ENCODE results near the gene ACTN4. TPM values are rescaled to one million over a fixed set of nuclear protein-coding genes. Genes with fewer than 3 reads are reported as not detected.
A peak's percentile ranks its signal among the peaks of the same experiment; 100 is the strongest.

ACTN4 gene
- total RNA-seq, 1 donor, result 280 TPM

DNA sequence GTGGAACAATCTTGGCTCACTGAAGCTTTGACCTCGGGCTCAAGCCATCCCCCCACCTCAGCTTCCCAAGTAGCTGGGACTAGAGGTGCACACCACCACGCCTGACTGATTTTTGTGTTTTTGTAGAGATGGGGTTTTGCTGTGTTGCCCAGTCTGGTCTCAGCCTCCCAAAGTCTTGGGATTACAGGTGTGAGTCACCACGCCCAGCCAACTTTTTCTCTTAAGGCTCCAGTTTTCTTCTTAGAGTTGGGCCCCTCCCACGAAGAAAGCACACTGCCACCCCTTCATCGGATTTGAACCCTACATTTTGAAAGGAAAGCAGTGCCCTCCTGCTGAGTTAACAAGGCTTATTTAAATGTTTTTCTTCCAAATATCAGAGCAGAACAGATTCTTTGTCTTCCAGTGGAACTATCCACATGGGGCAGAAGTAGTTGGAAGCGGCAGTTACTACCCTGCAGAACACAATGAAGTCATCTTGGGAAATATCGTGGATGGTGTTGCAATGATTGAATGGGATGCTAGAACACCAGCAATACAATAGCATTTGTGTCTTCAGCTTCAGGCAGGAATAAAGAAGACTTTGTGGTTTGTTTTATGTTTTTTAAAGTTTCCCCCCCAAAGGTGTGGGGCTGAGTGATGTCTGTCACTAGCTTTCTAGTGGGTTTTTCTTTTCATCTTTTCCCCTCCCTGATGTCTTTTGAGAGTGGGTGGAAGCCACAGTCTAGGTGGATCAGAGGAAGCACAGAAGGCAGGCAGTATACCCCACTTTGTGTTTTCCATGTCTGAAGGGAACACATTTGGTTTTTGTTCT is 8.9 kb downstream of the ACTN4 start:
- peak; percentile 83 for DNase-seq (ENCODE audit: low read depth)
- no peak overlapping the region for H3K4me3 ChIP-seq (ENCODE audit: low read depth, low read length)
- TF ChIP-seq, protein P1, sequence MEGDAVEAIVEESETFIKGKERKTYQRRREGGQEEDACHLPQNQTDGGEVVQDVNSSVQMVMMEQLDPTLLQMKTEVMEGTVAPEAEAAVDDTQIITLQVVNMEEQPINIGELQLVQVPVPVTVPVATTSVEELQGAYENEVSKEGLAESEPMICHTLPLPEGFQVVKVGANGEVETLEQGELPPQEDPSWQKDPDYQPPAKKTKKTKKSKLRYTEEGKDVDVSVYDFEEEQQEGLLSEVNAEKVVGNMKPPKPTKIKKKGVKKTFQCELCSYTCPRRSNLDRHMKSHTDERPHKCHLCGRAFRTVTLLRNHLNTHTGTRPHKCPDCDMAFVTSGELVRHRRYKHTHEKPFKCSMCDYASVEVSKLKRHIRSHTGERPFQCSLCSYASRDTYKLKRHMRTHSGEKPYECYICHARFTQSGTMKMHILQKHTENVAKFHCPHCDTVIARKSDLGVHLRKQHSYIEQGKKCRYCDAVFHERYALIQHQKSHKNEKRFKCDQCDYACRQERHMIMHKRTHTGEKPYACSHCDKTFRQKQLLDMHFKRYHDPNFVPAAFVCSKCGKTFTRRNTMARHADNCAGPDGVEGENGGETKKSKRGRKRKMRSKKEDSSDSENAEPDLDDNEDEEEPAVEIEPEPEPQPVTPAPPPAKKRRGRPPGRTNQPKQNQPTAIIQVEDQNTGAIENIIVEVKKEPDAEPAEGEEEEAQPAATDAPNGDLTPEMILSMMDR (IDR thresholded peaks at IDR 0.05; ENCODE audit: insufficient read depth, low read length), result no peak

DNA sequence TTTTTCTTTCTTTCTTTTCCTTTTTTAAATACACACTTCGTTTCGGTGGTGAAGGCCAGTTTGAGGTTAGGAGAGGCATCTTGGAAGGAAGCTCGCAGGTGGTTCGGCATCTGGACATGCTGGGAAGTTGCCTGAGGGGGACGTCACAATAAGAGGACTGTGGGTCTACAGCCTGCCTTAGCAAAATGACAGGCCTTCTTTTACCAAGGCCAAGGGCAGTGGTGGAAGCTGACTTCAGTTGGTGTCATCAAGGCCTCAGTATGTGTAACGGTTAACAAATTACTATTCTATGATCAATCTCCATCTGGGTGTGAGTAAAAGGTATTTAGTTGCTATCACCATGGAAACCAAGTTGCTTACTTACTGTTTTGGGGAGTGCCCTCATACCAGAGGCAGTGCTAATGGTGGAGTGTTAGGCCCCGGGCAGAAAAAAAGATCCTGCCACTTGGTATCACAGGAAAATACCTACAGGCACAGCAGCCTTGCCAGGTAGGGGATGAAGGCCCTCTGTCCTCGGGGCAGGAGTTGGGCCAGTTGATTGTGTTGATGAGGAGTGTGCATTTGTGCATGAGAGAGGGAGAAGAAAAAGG is 10.3 kb downstream of the ACTN4 start:
- no peak overlapping the region for H3K4me3 ChIP-seq (ENCODE audit: low read depth, low read length)
- peak; percentile 61 for DNase-seq (ENCODE audit: low read depth)
- TF ChIP-seq, protein P1 (IDR thresholded peaks at IDR 0.05; ENCODE audit: insufficient read depth, low read length), result no peak

DNA sequence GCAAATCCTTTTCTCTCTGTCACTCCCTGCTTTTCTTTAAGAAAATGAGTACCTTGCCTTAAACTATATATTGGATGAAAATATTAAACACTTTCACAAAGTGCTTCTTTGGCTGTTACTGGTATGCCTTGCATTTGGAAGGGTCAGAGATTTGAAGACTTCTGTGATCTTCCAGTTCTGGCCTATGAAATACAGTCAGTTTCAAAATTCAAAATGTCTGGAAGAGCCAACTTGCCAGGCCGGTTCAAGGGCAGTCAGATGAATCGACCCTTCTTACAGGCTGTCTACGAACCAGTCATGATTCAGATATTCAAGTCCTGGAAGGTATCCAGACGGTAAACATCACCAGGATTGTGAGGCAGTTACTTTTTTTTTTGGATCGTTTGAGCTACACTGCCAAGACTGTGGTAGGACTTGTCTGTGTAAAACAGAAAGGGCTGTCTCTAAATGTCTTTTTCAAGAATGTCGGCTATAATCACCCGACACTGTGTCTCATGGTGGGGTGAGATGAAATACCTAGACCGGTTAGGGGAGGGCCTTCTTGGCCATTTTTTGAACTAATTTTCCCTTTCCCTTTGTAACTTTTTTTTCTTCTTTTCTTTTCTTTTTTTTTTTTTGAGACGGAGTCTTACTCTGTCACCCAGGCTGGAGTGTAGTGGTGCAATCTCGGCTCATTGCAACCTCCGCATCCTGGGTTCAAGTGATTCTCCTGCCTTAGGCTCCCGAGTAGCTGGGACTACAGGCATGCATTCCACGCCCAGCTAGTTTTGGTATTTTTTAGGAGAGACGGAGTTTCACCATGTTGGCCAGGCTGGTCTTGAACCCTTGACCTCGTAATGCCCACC is 11.2 kb downstream of the ACTN4 start:
- peak overlapping the region; percentile 43 for H3K4me3 ChIP-seq (ENCODE audit: low read depth, low read length)
- DNase-seq (ENCODE audit: low read depth), result peak; percentile 100
- TF ChIP-seq, protein P1 (IDR thresholded peaks at IDR 0.05; ENCODE audit: insufficient read depth, low read length), result no peak

DNA sequence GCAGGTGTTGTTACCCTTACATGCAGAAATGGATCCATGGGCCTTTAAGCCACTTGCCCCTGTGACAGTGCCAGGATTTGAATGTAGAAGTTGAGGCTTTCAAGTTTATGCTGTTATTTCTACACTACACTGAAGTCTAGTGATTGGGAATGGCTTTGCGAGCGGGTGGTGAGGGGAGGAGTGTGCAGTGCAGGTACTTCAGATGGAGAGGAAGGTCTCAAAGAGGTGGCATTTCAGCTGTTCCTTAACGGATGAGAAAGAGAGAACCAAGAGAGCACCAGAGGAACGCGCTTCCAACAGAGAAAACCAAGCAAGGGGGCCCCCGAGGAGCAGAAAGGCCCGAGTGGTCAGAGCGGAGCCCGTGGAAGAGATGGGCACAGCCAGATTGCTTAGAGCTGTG is 13.3 kb downstream of the ACTN4 start:
- TF ChIP-seq, protein P1 (IDR thresholded peaks at IDR 0.05; ENCODE audit: insufficient read depth, low read length), result no peak
- H3K4me3 ChIP-seq (ENCODE audit: low read depth, low read length), result no peak overlapping the region
- DNase-seq (ENCODE audit: low read depth), result no peak

DNA sequence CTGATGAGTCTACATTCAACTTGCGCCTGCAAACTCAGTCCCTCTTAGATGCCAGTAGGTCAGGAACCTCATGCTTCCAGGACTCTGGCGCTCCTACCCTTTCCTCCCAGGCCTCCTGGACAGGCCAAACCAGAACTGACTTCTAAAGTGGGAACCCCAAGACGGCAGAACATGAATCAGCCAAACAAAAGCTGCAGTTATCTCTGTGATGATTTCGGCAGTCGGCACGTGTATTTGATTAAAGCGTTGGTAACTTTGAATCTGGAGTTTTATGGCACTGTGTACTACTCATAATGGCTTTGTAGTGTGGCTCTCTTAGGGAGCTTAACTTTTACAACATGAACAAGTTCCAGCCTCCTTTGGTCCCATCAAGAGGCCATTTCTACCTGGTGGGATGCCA is 13.7 kb downstream of the ACTN4 start:
- no peak overlapping the region for H3K4me3 ChIP-seq (ENCODE audit: low read depth, low read length)
- DNase-seq (ENCODE audit: low read depth), result no peak
- TF ChIP-seq, protein P1 (IDR thresholded peaks at IDR 0.05; ENCODE audit: insufficient read depth, low read length), result no peak

DNA sequence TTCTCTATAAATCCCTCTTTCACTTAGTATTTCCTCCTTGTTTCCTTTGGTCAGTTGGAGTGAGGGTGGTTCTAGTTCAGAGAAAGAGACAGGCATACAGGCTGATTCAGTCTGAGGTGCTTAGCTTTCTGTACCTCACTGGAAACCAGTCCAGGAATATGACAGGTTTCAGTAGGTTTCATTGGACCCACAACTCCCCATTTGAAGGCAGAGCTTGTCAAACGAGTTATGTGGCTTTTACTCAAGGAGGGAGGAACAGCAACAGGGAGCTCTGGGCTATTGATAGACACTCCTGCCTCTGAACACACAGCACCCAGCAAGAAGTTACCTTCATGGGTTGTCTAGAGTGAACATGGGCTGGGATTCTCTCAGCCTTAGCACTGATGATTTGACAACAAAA is 14.5 kb downstream of the ACTN4 start:
- TF ChIP-seq, protein P1 (IDR thresholded peaks at IDR 0.05; ENCODE audit: insufficient read depth, low read length), result no peak
- no peak overlapping the region for H3K4me3 ChIP-seq (ENCODE audit: low read depth, low read length)
- DNase-seq (ENCODE audit: low read depth), result no peak

Data from fibroblast of the aortic adventitia (primary cell).